NCI-H2227 treated with DMSO at 0.1 percent for 48 hours (cell line): Measurements from ENCODE around the gene GGACT.

Experiments used
- DNase-seq: peaks from one replicate; lab custom pipeline; 2025; lab: John Stamatoyannopoulos, UW

The GGACT gene

GRCh38 chr13:100547791-100548201, 40.8 kb downstream of the GGACT start:
- DNase-seq, result no peak

- DNase-seq, result no peak
Observed at GRCh38 chr13:100546713-100547405, 41.7 kb downstream of the GGACT start.

GRCh38 chr13:100545684-100546061, 42.9 kb downstream of the GGACT start:
- no peak for DNase-seq

GRCh38 chr13:100544866-100545683, 43.5 kb downstream of the GGACT start:
- no peak for DNase-seq

GRCh38 chr13:100543872-100544602, 44.6 kb downstream of the GGACT start:
- no peak for DNase-seq

GRCh38 chr13:100542826-100543156, 45.8 kb downstream of the GGACT start:
- DNase-seq, result no peak

GRCh38 chr13:100541897-100542825, 46.4 kb downstream of the GGACT start:
- no peak for DNase-seq

GRCh38 chr13:100540621-100541020, 48.0 kb downstream of the GGACT start:
- no peak for DNase-seq

- DNase-seq, result no peak
Observed at GRCh38 chr13:100537951-100538462, 50.6 kb downstream of the GGACT start.

- no peak for DNase-seq
Observed at GRCh38 chr13:100537486-100537885, 51.1 kb downstream of the GGACT start.

GRCh38 chr13:100536643-100537180, 51.9 kb downstream of the GGACT start:
- DNase-seq, result no peak

GRCh38 chr13:100535426-100536135, 53.0 kb downstream of the GGACT start:
- DNase-seq, result no peak

GRCh38 chr13:100534911-100535310, 53.7 kb downstream of the GGACT start:
- no peak for DNase-seq

- DNase-seq, result no peak
Observed at GRCh38 chr13:100534147-100534843, 54.3 kb downstream of the GGACT start.

- no peak for DNase-seq
Observed at GRCh38 chr13:100533588-100534041, 55.0 kb downstream of the GGACT start.

GRCh38 chr13:100532836-100533435, 55.7 kb downstream of the GGACT start:
- DNase-seq, result no peak

GRCh38 chr13:100532090-100532766, 56.4 kb downstream of the GGACT start:
- DNase-seq, result no peak

- DNase-seq, result peak; percentile 88
Observed at GRCh38 chr13:100530671-100531213, 57.8 kb downstream of the GGACT start.
